NCI-H748 (cell line): Measurements from ENCODE around the gene TMEM179B.

Experiments
- DNase-seq: peaks from one replicate; lab custom pipeline; 2025; ENCODE audit not compliant: unreplicated experiment; lab: John Stamatoyannopoulos, UW

Gene TMEM179B

GRCh38 chr11:62832336-62833234, 45.4 kb downstream of the TMEM179B start, which contains the start of gene TEX54:
TSS of gene TEX54 (minus strand) at chr11:62832841.
- DNase-seq, result no peak

- no peak for DNase-seq
Observed at GRCh38 chr11:62835336-62835735, 48.1 kb downstream of the TMEM179B start.

GRCh38 chr11:62839050-62839945, 52.1 kb downstream of the TMEM179B start, which contains the start of gene WDR74:
TSS of gene WDR74 (minus strand) at chr11:62839590. CDS start at chr11:62839570, 20 bp downstream.
- DNase-seq, result peak; percentile 95
